ENCODE data around the gene PRKCB.

DNA sequence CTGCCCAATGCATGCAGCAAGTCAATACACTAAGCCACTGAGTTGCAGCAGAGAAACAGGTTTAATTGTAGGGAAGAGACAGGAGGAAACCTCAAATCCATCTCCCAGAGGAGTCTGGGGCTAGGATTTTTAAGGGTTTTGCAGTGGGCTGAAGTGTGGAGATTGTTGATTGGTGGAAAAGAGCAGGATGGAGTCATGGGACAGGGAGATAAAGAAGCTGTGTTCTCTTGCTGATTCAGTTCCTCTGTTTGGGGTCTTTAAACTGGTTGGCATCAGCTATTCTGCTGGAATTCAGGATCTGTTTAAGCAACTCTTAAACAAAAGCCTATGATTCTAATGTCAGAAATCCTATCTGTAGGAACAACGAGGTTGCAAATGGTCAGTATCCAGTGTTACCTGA, 239.5 kb downstream of the PRKCB start:
- TF ChIP-seq, protein P1, sequence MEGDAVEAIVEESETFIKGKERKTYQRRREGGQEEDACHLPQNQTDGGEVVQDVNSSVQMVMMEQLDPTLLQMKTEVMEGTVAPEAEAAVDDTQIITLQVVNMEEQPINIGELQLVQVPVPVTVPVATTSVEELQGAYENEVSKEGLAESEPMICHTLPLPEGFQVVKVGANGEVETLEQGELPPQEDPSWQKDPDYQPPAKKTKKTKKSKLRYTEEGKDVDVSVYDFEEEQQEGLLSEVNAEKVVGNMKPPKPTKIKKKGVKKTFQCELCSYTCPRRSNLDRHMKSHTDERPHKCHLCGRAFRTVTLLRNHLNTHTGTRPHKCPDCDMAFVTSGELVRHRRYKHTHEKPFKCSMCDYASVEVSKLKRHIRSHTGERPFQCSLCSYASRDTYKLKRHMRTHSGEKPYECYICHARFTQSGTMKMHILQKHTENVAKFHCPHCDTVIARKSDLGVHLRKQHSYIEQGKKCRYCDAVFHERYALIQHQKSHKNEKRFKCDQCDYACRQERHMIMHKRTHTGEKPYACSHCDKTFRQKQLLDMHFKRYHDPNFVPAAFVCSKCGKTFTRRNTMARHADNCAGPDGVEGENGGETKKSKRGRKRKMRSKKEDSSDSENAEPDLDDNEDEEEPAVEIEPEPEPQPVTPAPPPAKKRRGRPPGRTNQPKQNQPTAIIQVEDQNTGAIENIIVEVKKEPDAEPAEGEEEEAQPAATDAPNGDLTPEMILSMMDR (IDR thresholded peaks at IDR 0.05; ENCODE audit: insufficient read depth, low read length) = no peak
- no peak for TF ChIP-seq SPI1 (IDR thresholded peaks at IDR 0.05; ENCODE audit: borderline replicate concordance, low read depth)
- no peak for TF ChIP-seq POLR2AphosphoS5 (IDR thresholded peaks at IDR 0.05; ENCODE audit: low read depth)

Measured in HL-60 (cell line).